OCI-LY7 (cell line): ENCODE measurements around the gene TTC24.

ENCODE experiments used
- CTCF ChIP-seq: fragments of 200-600 bp; sonication (generic); conservative IDR thresholded peaks from 2 replicates; pipeline ENCODE4 v1.5.1; 2014; ENCODE audit warnings: mild to moderate bottlenecking, antibody characterized with exemption, low read length, moderate library complexity, mixed read lengths
- EZH2phosphoT487 ChIP-seq: fragments of 200-600 bp; sonication (generic); IDR thresholded peaks from 2 replicates; pipeline ENCODE4 v1.6.1; 2018; ENCODE audit warnings: low read depth, borderline replicate concordance, mild to moderate bottlenecking, mixed run types, antibody characterized with exemption, low read length, moderate library complexity, mixed read lengths

- TF ChIP-seq CTCF (no peak), EZH2phosphoT487 (no peak)
Measured at GRCh38 chr1:156554971-156555370, 24.6 kb upstream of the TTC24 start.
